Mucosa of gallbladder (tissue), 1 donor: ENCODE results near the gene SFTA2. TPM values are rescaled to one million over a fixed set of nuclear protein-coding genes. Genes with fewer than 3 reads are reported as not detected.
"Not testable (repeated sequence)": the region's sequence is repeated elsewhere in the genome, so short reads cannot be mapped to it uniquely, and the experiment has no call there.

Experiments used
- DNase-seq: peaks from one replicate; pipeline ENCODE4 v3.0.0-alpha.2; 2020; ENCODE audit warnings: low spot score
- total RNA-seq: library from RNA; stranded (reverse); gene quantifications from one replicate; pipeline ENCODE4 v1.2.1, GENCODE V29; 2021
- donor health status: DM: no; HTN: no; CAD: no.

SFTA2 gene
- total RNA-seq = 149 TPM

DNA sequence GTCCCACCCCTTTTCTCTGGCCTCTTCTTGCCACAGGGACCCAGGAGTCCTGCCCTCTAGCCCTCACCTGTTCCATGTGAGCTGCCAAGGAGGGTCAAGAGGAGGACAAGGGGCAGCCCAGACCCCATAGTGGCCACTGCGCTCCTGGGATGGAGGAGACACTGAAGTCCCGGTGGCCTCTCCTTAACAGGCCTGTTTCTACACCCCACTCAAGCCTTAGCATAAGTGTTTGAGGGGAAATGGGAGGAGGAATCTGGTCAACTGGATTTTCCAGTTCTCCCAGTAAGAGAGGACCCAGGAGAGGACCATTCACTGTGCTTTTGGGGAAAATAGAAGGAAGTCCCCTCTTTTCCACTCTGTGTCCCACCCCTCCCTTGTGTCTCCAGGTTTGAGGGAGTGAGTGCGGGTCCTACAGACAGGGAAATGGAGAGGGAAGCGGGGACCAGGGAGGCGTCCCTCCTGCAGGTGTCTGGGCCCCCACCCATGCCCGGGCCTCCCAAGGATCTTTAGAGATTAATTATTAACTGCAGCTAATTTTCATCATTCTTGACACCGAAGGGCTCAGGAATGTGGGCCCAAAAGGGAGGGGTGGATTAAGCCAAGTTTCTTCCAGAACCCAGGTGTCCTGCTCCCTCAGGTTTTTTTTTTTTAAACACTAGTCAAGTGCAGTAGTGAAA lies at the start of gene SFTA2:
Gene SFTA2 (minus strand): TSS at position 202 of the 677 bp plus-strand sequence. CDS start 74 bp downstream, at position 128.
- peak; percentile 69 for DNase-seq

DNA sequence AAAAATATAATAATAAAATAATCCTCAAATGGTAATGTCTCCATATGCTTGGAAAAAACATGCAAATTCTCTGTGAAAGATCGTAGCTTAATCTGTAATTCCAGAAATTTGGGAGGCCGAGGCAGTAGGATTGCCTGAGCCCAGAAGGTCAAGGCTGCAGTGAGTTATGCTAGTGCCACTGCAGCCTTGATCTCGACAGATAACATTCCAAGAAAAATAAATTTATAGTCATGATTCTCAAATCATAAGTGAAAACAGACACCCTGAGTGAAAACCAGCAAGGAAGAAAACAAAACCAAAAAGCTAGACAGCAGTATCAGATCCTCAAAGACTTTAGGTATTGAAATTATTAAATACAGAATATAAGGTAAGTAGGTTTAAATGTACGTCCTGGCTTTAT lies 47.7 kb upstream of the SFTA2 start:
- DNase-seq = no peak

GRCh38 chr6:30979141-30979540 lies 47.2 kb upstream of the SFTA2 start:
- no peak for DNase-seq

DNA sequence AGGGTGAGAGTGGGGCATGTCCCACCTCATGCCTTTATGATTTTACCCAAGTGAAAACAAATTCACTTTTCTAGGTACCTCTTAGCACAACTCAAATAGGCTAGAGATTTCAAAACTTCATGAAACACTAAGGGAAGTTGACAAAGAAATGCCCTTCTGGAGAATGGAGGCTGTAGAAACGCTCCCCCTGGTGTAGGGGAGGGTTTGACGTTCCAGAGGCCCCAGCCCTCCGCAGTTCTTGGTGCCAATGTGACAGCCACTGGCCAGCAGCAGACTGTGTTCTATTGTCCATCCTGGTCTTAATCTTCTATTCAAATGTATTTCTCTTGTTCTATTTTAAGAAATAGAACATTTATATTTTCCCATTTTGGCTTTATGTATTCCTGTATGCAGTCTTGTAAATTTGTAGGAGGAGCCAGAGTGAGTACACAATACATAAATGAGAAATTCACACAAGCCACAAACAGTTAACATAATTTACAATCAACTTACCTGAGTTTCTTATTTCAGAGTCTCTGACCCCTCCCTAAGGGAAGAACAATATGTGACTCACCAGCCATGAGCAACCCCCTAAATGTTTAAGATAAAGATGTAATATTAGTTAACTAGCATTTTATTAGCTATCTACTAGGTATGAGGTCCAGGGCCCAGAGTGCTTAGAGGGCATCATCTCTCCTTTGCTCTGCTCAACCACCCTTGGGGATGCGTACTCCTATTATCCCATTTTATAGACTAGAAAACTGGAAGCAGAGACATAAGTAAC lies 42.7 kb upstream of the SFTA2 start:
- no peak for DNase-seq

DNA sequence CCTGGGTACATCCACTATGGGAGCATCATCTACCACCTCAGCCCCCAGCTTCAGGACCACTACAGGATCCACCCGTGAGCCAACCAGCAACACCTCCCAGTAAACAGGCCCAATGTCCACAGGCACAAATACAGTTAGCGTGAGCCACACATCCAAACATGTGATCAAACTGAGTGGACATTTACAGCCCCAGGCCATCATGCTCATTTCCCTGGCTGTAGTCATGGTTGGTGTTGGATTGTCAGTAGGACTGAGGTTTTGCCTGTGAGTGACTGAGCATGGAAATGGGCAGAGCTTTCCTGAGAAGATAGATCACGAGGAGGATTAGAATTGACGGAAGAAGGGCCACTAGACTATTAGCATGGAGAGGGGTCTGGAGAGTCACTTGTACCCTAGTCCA lies 40.8 kb upstream of the SFTA2 start:
- no peak for DNase-seq

- no peak for DNase-seq
Measured at GRCh38 chr6:30970946-30971345, 39.0 kb upstream of the SFTA2 start.

DNA sequence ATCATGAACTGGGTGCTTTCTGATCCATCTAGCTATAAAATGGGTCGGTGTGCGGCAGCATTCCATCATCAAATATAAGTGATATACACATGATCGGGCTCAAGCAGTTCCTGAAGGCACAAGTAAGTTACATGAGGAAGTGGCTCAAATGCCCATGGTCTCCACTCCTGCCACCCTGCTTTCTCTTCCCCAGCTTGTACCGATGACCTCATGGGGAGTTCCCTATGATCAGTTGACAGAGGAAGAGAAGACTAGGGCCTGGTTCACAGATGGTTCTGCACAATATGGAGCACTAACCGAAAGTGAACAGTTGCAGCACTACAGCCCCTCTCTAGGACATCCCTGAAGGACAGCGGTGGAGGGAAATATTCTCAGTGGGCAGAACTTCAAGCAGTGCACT lies 37.2 kb upstream of the SFTA2 start:
- not testable (repeated sequence) for DNase-seq

DNA sequence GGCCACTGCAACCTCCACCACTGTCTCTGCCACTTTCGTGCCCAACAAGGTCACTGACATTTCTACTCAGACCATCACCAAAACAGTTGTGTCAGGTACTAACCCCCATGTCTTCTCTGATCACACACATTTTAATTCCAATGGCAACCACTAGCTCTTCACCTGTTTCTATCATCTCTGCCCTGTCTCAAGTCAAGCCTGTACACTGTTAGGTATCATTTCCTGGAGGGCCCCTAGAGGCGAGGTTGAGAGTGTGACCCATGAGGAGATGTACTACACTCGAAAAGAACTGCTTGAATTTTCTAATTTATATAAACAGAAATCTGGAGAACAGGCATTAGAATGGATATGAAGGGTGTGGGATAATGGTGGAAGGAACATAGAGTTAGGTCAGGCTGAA lies 34.2 kb upstream of the SFTA2 start:
- DNase-seq = no peak

- DNase-seq = no peak
Measured at GRCh38 chr6:30965140-30965601, 33.2 kb upstream of the SFTA2 start.

DNA sequence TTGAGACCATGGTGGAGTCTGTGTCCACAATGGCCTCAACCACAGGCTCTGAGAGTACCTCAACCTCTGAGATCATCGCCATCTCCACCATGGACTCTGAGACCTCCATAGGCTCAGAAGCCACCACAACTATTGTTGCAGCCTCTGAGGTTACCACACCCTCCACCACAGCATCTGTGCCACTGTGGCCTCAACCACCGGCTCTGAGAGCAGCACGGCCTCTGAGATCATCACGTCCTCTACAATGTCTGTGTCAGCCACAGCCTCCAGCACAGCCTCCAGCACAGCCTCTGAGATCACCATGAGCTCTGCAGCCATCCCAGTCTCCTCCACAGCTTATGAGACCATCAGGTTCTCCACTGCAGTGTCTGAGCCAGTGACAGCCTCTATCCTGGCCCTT lies 32.1 kb upstream of the SFTA2 start:
- DNase-seq = no peak

DNA sequence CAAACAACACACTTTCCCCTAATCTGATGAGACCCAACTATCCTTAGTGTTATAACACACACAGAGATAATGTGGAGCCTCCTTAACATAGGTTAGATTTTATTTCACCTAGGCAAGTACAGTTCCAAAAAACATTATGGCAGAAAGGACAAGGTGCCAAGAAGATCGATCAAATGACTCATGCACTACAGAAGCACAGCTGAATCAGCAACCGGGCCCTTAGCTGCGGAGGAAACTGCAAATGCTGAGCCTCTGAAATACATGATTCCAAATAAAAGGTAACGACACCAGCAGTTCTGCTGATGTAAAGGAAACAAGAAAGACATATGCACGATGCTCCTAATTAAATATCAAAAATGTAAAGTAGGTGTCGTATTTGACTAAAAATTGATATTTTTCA lies 31.7 kb upstream of the SFTA2 start:
- DNase-seq = peak; percentile 52

DNA sequence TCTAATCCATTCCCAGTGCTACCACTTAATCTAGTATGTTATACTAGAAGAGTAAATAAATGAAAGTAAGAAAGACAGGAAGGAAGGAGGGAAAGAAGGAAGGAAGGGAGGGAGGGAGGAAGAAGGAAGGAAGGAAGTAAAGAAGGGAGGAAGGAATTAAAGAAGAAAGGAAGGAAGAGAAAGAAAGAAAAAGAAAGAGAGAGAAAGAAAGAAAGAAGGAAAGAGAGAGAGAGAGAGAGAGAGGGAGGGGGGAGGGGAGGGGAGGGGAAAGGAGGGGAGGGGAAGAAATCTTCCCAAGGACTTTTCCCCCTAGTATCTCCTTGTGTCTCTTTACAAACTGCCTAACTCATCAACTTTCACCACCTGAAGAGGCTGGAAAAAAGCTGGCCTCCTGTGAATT lies 30.7 kb upstream of the SFTA2 start:
- no peak for DNase-seq

DNA sequence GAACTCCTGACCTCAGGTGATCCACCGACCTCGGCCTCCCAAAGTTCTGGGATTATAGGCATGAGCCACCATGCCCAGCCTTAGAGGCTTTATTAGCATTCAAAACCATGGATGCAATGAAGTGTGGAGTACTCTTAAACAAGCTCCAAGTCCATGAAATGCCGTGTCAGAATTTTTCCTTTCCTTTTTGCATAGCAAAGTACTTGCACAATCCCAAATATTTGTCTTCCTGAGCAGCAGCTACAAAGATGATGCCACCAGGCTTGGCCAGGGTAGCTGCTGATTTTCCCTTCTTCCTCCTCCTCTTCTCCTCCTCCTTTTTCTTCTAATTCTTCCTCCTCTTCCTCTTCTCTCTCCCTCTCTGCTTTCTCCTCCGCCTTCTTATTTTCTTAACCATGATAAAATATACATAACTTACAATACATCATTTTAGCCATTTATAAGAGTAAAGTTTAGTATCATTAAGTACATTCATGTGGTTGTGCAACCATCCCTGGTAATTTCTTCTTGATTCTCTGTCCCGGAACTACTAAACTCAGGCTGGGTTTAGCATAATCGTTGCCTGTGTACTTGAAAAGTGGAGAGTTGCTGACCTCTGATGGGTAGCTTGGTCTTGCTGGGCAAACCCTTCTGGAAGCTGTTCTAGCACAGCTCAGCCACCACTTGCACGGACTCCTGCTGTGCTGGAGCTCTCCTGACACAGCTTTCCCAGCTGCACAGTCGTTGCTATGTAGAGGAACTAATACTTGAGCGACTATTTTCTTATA lies 29.1 kb upstream of the SFTA2 start:
- no peak for DNase-seq

DNA sequence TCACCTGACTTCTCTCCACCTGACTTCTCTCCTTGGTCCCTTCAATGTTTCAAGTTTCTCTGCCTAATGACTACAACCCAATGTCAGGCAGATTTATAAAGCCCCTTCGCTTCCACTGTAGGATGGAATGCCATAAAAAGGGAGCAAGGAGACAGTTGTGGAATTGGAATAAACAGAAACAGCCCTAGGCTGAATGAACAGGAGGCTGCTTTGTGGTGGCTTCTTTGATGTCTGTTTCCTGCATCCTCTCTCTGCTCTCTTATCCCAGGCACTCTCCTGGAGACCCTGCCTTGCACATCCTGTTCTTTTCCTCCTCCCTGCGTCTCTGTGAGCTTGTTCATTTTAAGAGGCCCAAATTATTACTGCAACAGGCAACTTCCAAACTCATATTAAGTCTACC lies 25.7 kb upstream of the SFTA2 start:
- DNase-seq = no peak

DNA sequence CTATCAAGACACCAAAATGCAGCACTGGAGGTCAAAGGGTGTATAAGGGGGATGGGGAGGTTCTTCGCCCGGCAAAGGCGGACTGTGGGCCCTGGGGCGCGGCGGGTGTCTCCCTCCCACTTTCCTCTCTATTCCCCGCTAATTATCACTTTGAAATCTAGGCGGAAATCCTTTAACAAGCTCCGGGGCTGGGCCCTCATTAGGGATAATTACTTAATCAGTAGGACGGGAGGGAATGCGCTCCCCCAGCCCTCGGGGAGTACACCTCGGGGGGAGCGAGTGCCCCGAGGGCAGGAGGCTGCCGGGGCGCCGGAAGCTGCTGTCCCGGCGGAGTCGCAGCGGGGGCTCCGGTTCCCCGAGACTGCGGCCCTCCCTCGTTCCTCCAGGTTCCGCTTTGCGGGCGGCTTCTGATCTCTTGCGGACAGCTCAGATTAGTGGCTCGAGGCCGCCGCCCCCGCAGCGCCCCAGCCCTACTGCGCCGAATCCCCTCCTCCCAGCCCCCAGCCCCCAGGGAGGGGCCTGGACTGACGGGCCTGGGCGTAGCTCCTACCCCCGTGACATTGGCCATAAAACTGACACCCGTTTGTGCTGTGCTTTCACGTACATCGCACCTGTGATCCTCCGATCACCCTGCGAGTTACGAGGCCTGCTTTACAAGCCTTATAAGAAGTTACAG lies 23.5 kb upstream of the SFTA2 start:
- peak; percentile 69 for DNase-seq

DNA sequence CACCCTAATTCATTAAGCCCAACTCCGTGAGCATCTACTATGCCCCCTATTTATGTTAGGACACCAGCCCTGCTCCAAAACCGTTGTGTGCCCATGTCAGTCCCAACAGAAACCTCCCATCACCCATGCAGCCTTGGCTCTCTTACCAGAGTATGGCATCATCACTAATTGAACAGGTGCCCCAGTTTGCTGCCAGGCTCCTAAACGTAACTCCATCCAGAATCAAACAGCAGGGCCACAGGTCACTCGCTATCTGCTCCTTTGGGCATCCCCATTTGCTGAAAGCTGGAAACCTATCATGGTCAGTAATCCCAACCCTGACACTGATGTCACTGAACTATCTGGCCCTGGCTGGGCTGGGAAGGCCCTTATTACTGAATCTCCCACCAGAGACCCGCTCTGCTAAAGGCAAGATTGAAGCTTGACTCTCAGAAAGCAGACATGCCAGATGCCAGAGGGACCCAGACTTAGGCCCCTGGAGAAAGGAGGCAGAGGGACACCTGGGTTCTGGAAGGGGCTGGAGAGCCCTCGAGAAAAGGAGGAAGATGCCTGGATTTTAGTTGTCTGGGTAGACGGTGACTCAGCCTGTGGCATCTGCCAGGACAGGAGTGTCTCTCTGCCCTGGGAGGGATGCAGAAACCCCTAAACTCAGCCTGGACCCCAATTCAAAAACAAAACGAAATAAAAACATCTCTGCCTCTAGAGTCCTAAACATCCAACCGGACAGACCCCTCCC lies 22.8 kb upstream of the SFTA2 start:
- DNase-seq = peak; percentile 37

DNA sequence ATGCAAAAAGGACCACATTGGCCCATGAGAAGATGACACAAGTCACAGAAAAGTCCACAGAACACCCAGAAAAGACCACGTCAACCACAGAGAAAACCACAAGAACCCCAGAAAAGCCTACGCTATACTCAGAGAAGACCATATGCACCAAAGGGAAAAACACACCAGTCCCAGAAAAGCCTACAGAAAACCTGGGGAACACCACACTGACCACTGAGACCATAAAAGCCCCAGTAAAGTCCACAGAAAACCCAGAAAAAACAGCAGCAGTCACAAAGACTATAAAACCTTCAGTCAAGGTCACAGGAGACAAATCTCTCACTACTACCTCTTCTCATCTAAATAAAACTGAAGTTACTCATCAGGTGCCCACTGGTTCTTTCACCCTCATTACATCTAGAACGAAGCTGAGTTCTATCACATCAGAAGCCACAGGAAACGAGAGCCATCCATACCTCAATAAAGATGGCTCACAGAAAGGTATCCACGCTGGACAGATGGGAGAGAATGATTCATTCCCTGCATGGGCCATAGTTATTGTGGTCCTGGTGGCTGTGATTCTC lies 20.0 kb upstream of the SFTA2 start:
- no peak for DNase-seq

DNA sequence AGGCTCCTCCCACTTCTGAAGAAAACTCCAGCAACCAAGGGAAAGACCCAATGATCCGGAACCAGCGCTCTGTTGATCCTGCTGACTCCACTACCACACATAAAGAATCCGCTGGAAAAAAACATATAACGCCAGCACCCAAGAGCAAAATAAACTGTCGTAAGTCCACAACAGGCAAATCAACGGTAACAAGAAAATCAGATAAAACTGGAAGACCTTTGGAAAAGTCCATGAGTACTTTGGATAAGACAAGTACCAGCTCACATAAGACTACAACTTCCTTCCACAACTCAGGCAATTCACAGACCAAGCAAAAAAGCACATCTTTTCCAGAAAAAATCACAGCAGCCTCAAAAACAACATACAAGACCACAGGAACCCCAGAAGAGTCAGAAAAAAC lies 16.8 kb upstream of the SFTA2 start:
- DNase-seq = no peak

DNA sequence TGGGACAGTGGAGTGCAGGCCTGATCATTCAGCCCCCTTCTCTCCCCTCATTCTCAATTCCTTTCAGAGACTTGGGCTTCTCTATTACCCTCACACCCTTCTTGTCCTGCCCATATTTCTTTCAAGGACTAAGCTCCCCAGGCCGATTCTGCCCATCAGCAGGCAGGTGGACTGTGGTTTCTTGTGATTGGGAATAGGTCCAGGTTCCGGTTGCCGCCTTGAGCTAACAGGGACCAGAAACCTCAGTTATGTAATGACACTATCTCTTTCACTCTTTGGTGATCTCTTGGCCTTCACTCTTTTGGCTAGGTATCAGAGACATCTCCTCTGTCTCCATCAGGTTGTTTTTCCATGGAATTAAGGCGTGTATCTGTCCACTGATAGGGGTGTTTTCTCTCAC lies 15.3 kb upstream of the SFTA2 start:
- peak; percentile 80 for DNase-seq

DNA sequence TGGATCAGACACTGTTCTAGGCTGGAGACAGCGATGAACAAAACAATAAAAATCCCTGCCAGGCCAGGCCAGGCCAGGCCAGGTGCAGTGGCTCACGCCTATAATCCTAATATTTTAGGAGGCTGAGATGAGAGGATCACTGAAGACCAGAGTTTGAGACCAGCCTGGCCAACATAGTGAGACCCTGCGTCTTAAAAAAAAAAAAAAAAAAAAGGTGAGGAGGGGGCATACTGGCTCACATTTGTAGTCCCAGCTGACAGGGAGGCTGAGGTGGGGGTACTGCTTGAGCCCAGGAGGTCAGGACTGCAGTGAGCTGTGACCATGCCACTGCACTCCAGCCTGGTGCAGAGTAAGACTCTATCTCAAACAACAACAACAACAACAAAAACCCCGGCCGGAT lies 13.3 kb upstream of the SFTA2 start:
- DNase-seq = no peak

GRCh38 chr6:30944051-30944450 lies 12.1 kb upstream of the SFTA2 start:
- DNase-seq = no peak
